ENCODE data around the gene XYLT2. TPM values are rescaled to one million over a fixed set of nuclear protein-coding genes. Genes with fewer than 3 reads are reported as not detected.
"Not testable (repeated sequence)": the region's sequence is repeated elsewhere in the genome, so short reads cannot be mapped to it uniquely, and the experiment has no call there.

The XYLT2 gene
- total and polyA plus RNA-seq, 2 donors = 16.2 to 19.5 TPM

GRCh38 chr17:50316660-50317059, 29.3 kb upstream of the XYLT2 start:
- not testable (repeated sequence) for DNase-seq (ENCODE audit: low read depth in 6 of 9, low spot score in 9 of 9); H3K36me3 ChIP-seq (ENCODE audit: control insufficient read depth in 2 of 2, insufficient read depth in 2 of 2, low read length in 1 of 2); H3K4me3 ChIP-seq (ENCODE audit: low read length in 2 of 2); H3K9me3 ChIP-seq (ENCODE audit: control insufficient read depth in 2 of 2, insufficient read depth in 1 of 2, low read length in 1 of 2)
- Histone ChIP-seq H3K27ac (ENCODE audit: low read depth in 1 of 2, low read length in 1 of 2) (peak overlapping the region in 1 of 2 donors; percentile 43), H3K27me3 (ENCODE audit: control insufficient read depth in 2 of 2, insufficient read depth in 1 of 2, low read length in 1 of 2) (peaks cover 0 to 10% of the 10 kb centered on the region in 2 donors), H3K4me1 (ENCODE audit: control insufficient read depth in 2 of 2, insufficient read depth in 2 of 2, low read length in 2 of 2) (peaks cover 0 to 22% of the 10 kb centered on the region in 2 donors)
- WGBS = 95% methylated on average over 2 of the region's 2 CpGs

GRCh38 chr17:50317121-50317520, 28.8 kb upstream of the XYLT2 start:
- H3K4me1 ChIP-seq (ENCODE audit: control insufficient read depth in 2 of 2, insufficient read depth in 2 of 2, low read length in 2 of 2) = peaks cover 0 to 22% of the 10 kb centered on the region in 2 donors
- H3K27me3 ChIP-seq (ENCODE audit: control insufficient read depth in 2 of 2, insufficient read depth in 1 of 2, low read length in 1 of 2) = peaks cover 0 to 10% of the 10 kb centered on the region in 2 donors
- DNase-seq (ENCODE audit: low read depth in 6 of 9, low spot score in 9 of 9) = no peak
- no peaks in the 10 kb centered on the region for H3K9me3 ChIP-seq (ENCODE audit: control insufficient read depth in 2 of 2, insufficient read depth in 1 of 2, low read length in 1 of 2)
- H3K27ac ChIP-seq (ENCODE audit: low read depth in 1 of 2, low read length in 1 of 2) = peak overlapping the region in 1 of 2 donors; percentile 43
- H3K36me3 ChIP-seq (ENCODE audit: control insufficient read depth in 2 of 2, insufficient read depth in 2 of 2, low read length in 1 of 2) = no peaks in the 10 kb centered on the region
- 94% methylated on average over 2 of the region's 2 CpGs for WGBS
- H3K4me3 ChIP-seq (ENCODE audit: low read length in 2 of 2) = no peak overlapping the region

- Histone ChIP-seq H3K4me1 (ENCODE audit: control insufficient read depth in 2 of 2, insufficient read depth in 2 of 2, low read length in 2 of 2) (peaks cover 0 to 22% of the 10 kb centered on the region in 2 donors), H3K27ac (ENCODE audit: low read depth in 1 of 2, low read length in 1 of 2) (peak overlapping the region; percentile 47 to 67), H3K4me3 (ENCODE audit: low read length in 2 of 2) (no peak overlapping the region), H3K36me3 (ENCODE audit: control insufficient read depth in 2 of 2, insufficient read depth in 2 of 2, low read length in 1 of 2) (no peaks in the 10 kb centered on the region), H3K9me3 (ENCODE audit: control insufficient read depth in 2 of 2, insufficient read depth in 1 of 2, low read length in 1 of 2) (no peaks in the 10 kb centered on the region), H3K27me3 (ENCODE audit: control insufficient read depth in 2 of 2, insufficient read depth in 1 of 2, low read length in 1 of 2) (peaks cover 0 to 4% of the 10 kb centered on the region in 2 donors)
- 90% methylated on average over 10 of the region's 10 CpGs for WGBS
- peak in 1 of 9 donors; percentile 20 for DNase-seq (ENCODE audit: low read depth in 6 of 9, low spot score in 9 of 9)
Measured at GRCh38 chr17:50318501-50319285, 27.2 kb upstream of the XYLT2 start.

GRCh38 chr17:50319306-50320004, 26.5 kb upstream of the XYLT2 start:
- peak overlapping the region in 1 of 2 donors; percentile 47 for H3K27ac ChIP-seq (ENCODE audit: low read depth in 1 of 2, low read length in 1 of 2)
- no peak for DNase-seq (ENCODE audit: low read depth in 6 of 9, low spot score in 9 of 9)

GRCh38 chr17:50322271-50322670, 23.7 kb upstream of the XYLT2 start:
- Histone ChIP-seq H3K36me3 (ENCODE audit: control insufficient read depth in 2 of 2, insufficient read depth in 2 of 2, low read length in 1 of 2) (no peaks in the 10 kb centered on the region), H3K4me3 (ENCODE audit: low read length in 2 of 2) (no peak overlapping the region), H3K9me3 (ENCODE audit: control insufficient read depth in 2 of 2, insufficient read depth in 1 of 2, low read length in 1 of 2) (no peaks in the 10 kb centered on the region), H3K27ac (ENCODE audit: low read depth in 1 of 2, low read length in 1 of 2) (no peak overlapping the region), H3K27me3 (ENCODE audit: control insufficient read depth in 2 of 2, insufficient read depth in 1 of 2, low read length in 1 of 2) (peaks cover 0 to 2% of the 10 kb centered on the region in 2 donors), H3K4me1 (ENCODE audit: control insufficient read depth in 2 of 2, insufficient read depth in 2 of 2, low read length in 2 of 2) (peaks cover 0 to 17% of the 10 kb centered on the region in 2 donors)
- WGBS = 94% methylated on average over 7 of the region's 7 CpGs
- DNase-seq (ENCODE audit: low read depth in 6 of 9, low spot score in 9 of 9) = no peak

More at GRCh38 chr17:50319306-50320004, 26.5 kb upstream of the XYLT2 start:
- peaks cover 0 to 22% of the 10 kb centered on the region in 2 donors for H3K4me1 ChIP-seq (ENCODE audit: control insufficient read depth in 2 of 2, insufficient read depth in 2 of 2, low read length in 2 of 2)
- H3K9me3 ChIP-seq (ENCODE audit: control insufficient read depth in 2 of 2, insufficient read depth in 1 of 2, low read length in 1 of 2) = no peaks in the 10 kb centered on the region
- H3K36me3 ChIP-seq (ENCODE audit: control insufficient read depth in 2 of 2, insufficient read depth in 2 of 2, low read length in 1 of 2) = no peaks in the 10 kb centered on the region
- H3K4me3 ChIP-seq (ENCODE audit: low read length in 2 of 2) = no peak overlapping the region
- WGBS = 93% methylated on average over 12 of the region's 12 CpGs
- peaks cover 0 to 4% of the 10 kb centered on the region in 2 donors for H3K27me3 ChIP-seq (ENCODE audit: control insufficient read depth in 2 of 2, insufficient read depth in 1 of 2, low read length in 1 of 2)

- Histone ChIP-seq H3K27me3 (ENCODE audit: control insufficient read depth in 2 of 2, insufficient read depth in 1 of 2, low read length in 1 of 2) (peaks cover 0 to 2% of the 10 kb centered on the region in 2 donors), H3K36me3 (ENCODE audit: control insufficient read depth in 2 of 2, insufficient read depth in 2 of 2, low read length in 1 of 2) (no peaks in the 10 kb centered on the region), H3K4me1 (ENCODE audit: control insufficient read depth in 2 of 2, insufficient read depth in 2 of 2, low read length in 2 of 2) (peaks cover 0 to 11% of the 10 kb centered on the region in 2 donors), H3K4me3 (ENCODE audit: low read length in 2 of 2) (no peak overlapping the region), H3K9me3 (ENCODE audit: control insufficient read depth in 2 of 2, insufficient read depth in 1 of 2, low read length in 1 of 2) (no peaks in the 10 kb centered on the region), H3K27ac (ENCODE audit: low read depth in 1 of 2, low read length in 1 of 2) (no peak overlapping the region)
- WGBS = 91% methylated on average over 5 of the region's 5 CpGs
- no peak for DNase-seq (ENCODE audit: low read depth in 6 of 9, low spot score in 9 of 9)
Measured at GRCh38 chr17:50323060-50323459, 22.9 kb upstream of the XYLT2 start.

- Histone ChIP-seq H3K4me3 (ENCODE audit: low read length in 2 of 2) (no peak overlapping the region), H3K27me3 (ENCODE audit: control insufficient read depth in 2 of 2, insufficient read depth in 1 of 2, low read length in 1 of 2) (no peaks in the 10 kb centered on the region), H3K9me3 (ENCODE audit: control insufficient read depth in 2 of 2, insufficient read depth in 1 of 2, low read length in 1 of 2) (no peaks in the 10 kb centered on the region), H3K36me3 (ENCODE audit: control insufficient read depth in 2 of 2, insufficient read depth in 2 of 2, low read length in 1 of 2) (no peaks in the 10 kb centered on the region), H3K4me1 (ENCODE audit: control insufficient read depth in 2 of 2, insufficient read depth in 2 of 2, low read length in 2 of 2) (peaks cover 0 to 4% of the 10 kb centered on the region in 2 donors), H3K27ac (ENCODE audit: low read depth in 1 of 2, low read length in 1 of 2) (no peak overlapping the region)
- 87% methylated on average over 4 of the region's 4 CpGs for WGBS
- no peak for DNase-seq (ENCODE audit: low read depth in 6 of 9, low spot score in 9 of 9)
Measured at GRCh38 chr17:50325906-50326305, 20.0 kb upstream of the XYLT2 start.

- WGBS = 87% methylated on average over 9 of the region's 9 CpGs
- H3K27me3 ChIP-seq (ENCODE audit: control insufficient read depth in 2 of 2, insufficient read depth in 1 of 2, low read length in 1 of 2) = no peaks in the 10 kb centered on the region
- H3K27ac ChIP-seq (ENCODE audit: low read depth in 1 of 2, low read length in 1 of 2) = no peak overlapping the region
- H3K36me3 ChIP-seq (ENCODE audit: control insufficient read depth in 2 of 2, insufficient read depth in 2 of 2, low read length in 1 of 2) = no peaks in the 10 kb centered on the region
- DNase-seq (ENCODE audit: low read depth in 6 of 9, low spot score in 9 of 9) = no peak
- peaks cover 0 to 4% of the 10 kb centered on the region in 2 donors for H3K4me1 ChIP-seq (ENCODE audit: control insufficient read depth in 2 of 2, insufficient read depth in 2 of 2, low read length in 2 of 2)
- H3K4me3 ChIP-seq (ENCODE audit: low read length in 2 of 2) = no peak overlapping the region
- H3K9me3 ChIP-seq (ENCODE audit: control insufficient read depth in 2 of 2, insufficient read depth in 1 of 2, low read length in 1 of 2) = no peaks in the 10 kb centered on the region
Measured at GRCh38 chr17:50326831-50327364, 19.0 kb upstream of the XYLT2 start.
